Hepatocyte (in vitro differentiated cells): ENCODE data around the gene SLPI. TPM values are rescaled to one million over a fixed set of nuclear protein-coding genes. Genes with fewer than 3 reads are reported as not detected.

ENCODE experiments used
- DNase-seq: peaks from one replicate; pipeline ENCODE4 v3.0.0-alpha.2; 2016; ENCODE audit warnings: low spot score
- H2AFZ ChIP-seq: fragments of 200-600 bp; sonication (generic); 2 replicates; pipeline ENCODE4 v1.6.0; 2016; ENCODE audit warnings: antibody characterized with exemption, mild to moderate bottlenecking
- H3K27ac ChIP-seq: fragments of 200-600 bp; sonication (generic); 2 replicates; pipeline ENCODE4 v1.5.1; 2016; ENCODE audit warnings: mild to moderate bottlenecking
- H3K27me3 ChIP-seq: fragments of 200-600 bp; sonication (generic); 2 replicates; pipeline ENCODE4 v1.6.1; 2016
- H3K36me3 ChIP-seq: fragments of 200-600 bp; sonication (generic); replicated peaks from 2 replicates; pipeline ENCODE4 v1.5.1; 2016; ENCODE audit warnings: low read depth; ENCODE audit not compliant: insufficient read depth
- H3K4me1 ChIP-seq: fragments of 200-600 bp; sonication (generic); 2 replicates; pipeline ENCODE4 v1.5.1; 2016; ENCODE audit warnings: mild to moderate bottlenecking, moderate library complexity; ENCODE audit not compliant: insufficient read depth
- H3K4me2 ChIP-seq: fragments of 200-600 bp; sonication (generic); 2 replicates; pipeline ENCODE4 v1.6.0; 2016
- H3K4me3 ChIP-seq: fragments of 200-600 bp; sonication (generic); 2 replicates; pipeline ENCODE4 v1.5.1; 2016; ENCODE audit warnings: mild to moderate bottlenecking
- H3K79me2 ChIP-seq: fragments of 200-600 bp; sonication (generic); 2 replicates; pipeline ENCODE4 v1.6.0; 2017; ENCODE audit warnings: mild to moderate bottlenecking
- H3K9me2 ChIP-seq: fragments of 200-600 bp; sonication (generic); replicated peaks from 2 replicates; pipeline ENCODE4 v1.6.0; 2017; ENCODE audit warnings: mild to moderate bottlenecking; ENCODE audit not compliant: insufficient read depth
- H3K9me3 ChIP-seq: fragments of 200-600 bp; sonication (generic); 2 replicates; pipeline ENCODE4 v1.5.1; 2016; ENCODE audit warnings: low read depth, mild to moderate bottlenecking
- H4K20me1 ChIP-seq: fragments of 200-600 bp; sonication (generic); 2 replicates; pipeline ENCODE4 v1.6.0; 2016; ENCODE audit warnings: mild to moderate bottlenecking; ENCODE audit not compliant: insufficient read depth, poor library complexity, severe bottlenecking
- CTCF ChIP-seq: fragments of 200-600 bp; sonication (generic); IDR thresholded peaks from 2 replicates; pipeline ENCODE4 v1.5.1; 2016; ENCODE audit warnings: antibody characterized with exemption, mild to moderate bottlenecking; ENCODE audit not compliant: poor library complexity
- EZH2 ChIP-seq: fragments of 200-600 bp; sonication (generic); IDR thresholded peaks from 2 replicates; pipeline ENCODE4 v1.6.1; 2016; ENCODE audit warnings: antibody characterized with exemption, mild to moderate bottlenecking, borderline replicate concordance
- EZH2phosphoT487 ChIP-seq: fragments of 200-600 bp; sonication (generic); IDR thresholded peaks from one replicate; pipeline ENCODE4 v1.6.1; 2018; ENCODE audit warnings: antibody characterized with exemption, mild to moderate bottlenecking, low read depth, moderate library complexity; ENCODE audit not compliant: unreplicated experiment, severe bottlenecking
- WGBS: methylation state at CpG from one replicate; pipeline ENCODE4 v1.1.6; 2016; ENCODE audit warnings: low lambda C conversion rate; ENCODE audit errors: missing lambda C conversion rate; 5-methylcytosine and 5-hydroxymethylcytosine counted together
- polyA plus RNA-seq: library from polyadenylated mRNA; unstranded; fragments of >200 nt; fragmentation: Nextera tagmentation; extraction: Ambion mirVana; gene quantifications from 2 replicates; pipeline ENCODE4 v1.2.1, GENCODE V29; 2016
- total RNA-seq: library from RNA; depleted of rRNA; stranded (reverse); fragments of >200 nt; gene quantifications from 2 replicates; pipeline ENCODE4 v1.2.3, GENCODE V29; 2014

Gene SLPI
- total and polyA plus RNA-seq, 2 experiments from 2014 or later, result 1,330 to 10,154 TPM

DNA sequence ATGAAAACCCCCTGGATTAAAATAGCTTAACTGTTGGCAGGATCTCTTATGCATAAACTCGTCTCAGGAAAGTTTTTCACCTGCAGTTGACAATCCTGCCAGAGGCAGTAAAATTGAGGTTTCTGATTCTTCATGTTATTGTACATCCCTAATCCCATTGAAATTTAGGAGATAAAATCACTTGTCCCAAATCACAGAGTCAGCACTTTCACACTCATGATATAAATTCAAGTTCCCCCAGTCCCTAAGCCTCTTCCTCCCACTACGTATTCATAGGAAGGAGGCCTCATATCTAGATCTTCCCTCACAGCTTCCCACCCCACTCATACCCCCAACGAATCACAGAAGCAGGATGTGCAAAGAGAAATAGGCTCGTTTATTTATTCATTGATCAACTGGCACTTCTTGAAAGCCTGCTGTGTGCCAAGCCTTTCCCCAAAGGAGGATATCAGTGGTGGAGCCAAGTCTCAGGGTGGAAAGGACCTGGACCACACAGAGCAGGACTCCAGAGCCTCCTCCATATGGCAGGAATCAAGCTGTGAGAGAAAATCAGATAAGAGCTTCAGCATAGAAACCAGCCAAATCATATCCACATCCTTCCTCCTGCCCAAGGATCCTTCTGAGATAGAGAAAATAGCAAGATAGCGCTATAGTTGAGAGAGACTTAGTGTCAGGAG lies 2.3 kb downstream of the SLPI start:
- Histone ChIP-seq H3K36me3 (no peaks in the 10 kb centered on the region), H3K79me2 (no peaks in the 10 kb centered on the region), H3K27me3 (peaks cover 4% of the 10 kb centered on the region), H3K4me2 (no peak overlapping the region), H3K4me1 (peaks cover 7% of the 10 kb centered on the region), H3K9me3 (no peaks in the 10 kb centered on the region), H3K9me2 (no peaks in the 10 kb centered on the region), H2AFZ (no peak overlapping the region), H3K27ac (no peak overlapping the region), H3K4me3 (no peak overlapping the region), H4K20me1 (no peaks in the 10 kb centered on the region)
- no peak for DNase-seq
- no peak for TF ChIP-seq EZH2phosphoT487
- TF ChIP-seq CTCF, result no peak
- no peak for TF ChIP-seq EZH2
- 67% methylated on average over 5 of the region's 5 CpGs for WGBS

DNA sequence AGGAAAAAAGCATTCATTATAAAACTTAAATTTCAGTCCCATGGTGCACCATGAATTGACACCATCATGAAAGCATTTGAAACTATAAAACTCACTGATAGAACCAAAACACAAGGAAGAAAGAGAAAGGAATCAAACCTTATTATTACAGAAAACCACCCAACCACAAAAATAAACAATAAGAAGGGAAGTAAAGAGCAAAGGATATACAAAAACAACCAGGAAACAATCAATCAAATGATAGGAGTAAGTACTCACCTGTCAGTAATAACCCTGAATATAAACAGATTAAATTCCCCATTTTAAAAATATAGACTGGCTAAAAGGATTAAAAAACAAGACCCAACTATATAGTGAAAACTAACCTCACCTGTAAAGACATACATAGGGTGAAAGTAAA lies 5.8 kb downstream of the SLPI start:
- Histone ChIP-seq H3K4me2 (no peak overlapping the region), H4K20me1 (no peaks in the 10 kb centered on the region), H3K9me3 (no peaks in the 10 kb centered on the region), H3K4me3 (no peak overlapping the region), H3K27ac (no peak overlapping the region), H3K36me3 (no peaks in the 10 kb centered on the region), H3K9me2 (no peaks in the 10 kb centered on the region), H3K27me3 (peaks cover 16% of the 10 kb centered on the region), H3K79me2 (no peaks in the 10 kb centered on the region), H3K4me1 (no peaks in the 10 kb centered on the region), H2AFZ (no peak overlapping the region)
- TF ChIP-seq EZH2, result no peak
- no peak for TF ChIP-seq CTCF
- TF ChIP-seq EZH2phosphoT487, result no peak
- DNase-seq, result no peak

- no peak for TF ChIP-seq EZH2phosphoT487
- no peak for TF ChIP-seq CTCF
- TF ChIP-seq EZH2, result no peak
- Histone ChIP-seq H3K4me1 (no peaks in the 10 kb centered on the region), H3K79me2 (no peaks in the 10 kb centered on the region), H3K9me2 (no peaks in the 10 kb centered on the region), H2AFZ (no peak overlapping the region), H3K9me3 (no peaks in the 10 kb centered on the region), H4K20me1 (no peaks in the 10 kb centered on the region), H3K27ac (no peak overlapping the region), H3K27me3 (peaks cover 19% of the 10 kb centered on the region), H3K36me3 (no peaks in the 10 kb centered on the region), H3K4me2 (no peak overlapping the region), H3K4me3 (no peak overlapping the region)
- 87% methylated on average over 1 of the region's 1 CpG for WGBS
- no peak for DNase-seq
Measured at GRCh38 chr20:45247865-45248264, 6.5 kb downstream of the SLPI start.

GRCh38 chr20:45246109-45246508 lies 8.3 kb downstream of the SLPI start:
- H3K79me2 ChIP-seq, result no peaks in the 10 kb centered on the region
- H3K27ac ChIP-seq, result no peak overlapping the region
- H4K20me1 ChIP-seq, result no peaks in the 10 kb centered on the region
- no peak for DNase-seq
- H3K4me3 ChIP-seq, result no peak overlapping the region
- H3K9me3 ChIP-seq, result no peaks in the 10 kb centered on the region
- H3K36me3 ChIP-seq, result no peaks in the 10 kb centered on the region
- H3K4me1 ChIP-seq, result no peaks in the 10 kb centered on the region
- H2AFZ ChIP-seq, result no peak overlapping the region
- WGBS, result 74% methylated on average over 6 of the region's 6 CpGs
- no peaks in the 10 kb centered on the region for H3K9me2 ChIP-seq
- no peak overlapping the region for H3K4me2 ChIP-seq
- peaks cover 25% of the 10 kb centered on the region for H3K27me3 ChIP-seq
- no peak for TF ChIP-seq EZH2
- no peak for TF ChIP-seq EZH2phosphoT487
- no peak for TF ChIP-seq CTCF
